HL-60 (cell line): ENCODE measurements around the gene JADE2.

Source experiments
- DNase-seq, 2 experiments: peaks; one replicate each; pipeline ENCODE4 v3.0.0-alpha.2; 2010 to 2020; ENCODE audit warnings: low read depth in 1 of 2, low spot score in 1 of 2
- H3K27ac ChIP-seq: fragments of 250-450 bp; sonication (Bioruptor Pico); replicated peaks from 2 replicates; pipeline ENCODE4 v1.5.1; 2020; ENCODE audit warnings: mild to moderate bottlenecking, moderate library complexity
- H3K27me3 ChIP-seq: fragments of 250-450 bp; sonication (Bioruptor Pico); 2 replicates; pipeline ENCODE4 v1.5.1; 2021; ENCODE audit warnings: mild to moderate bottlenecking, moderate library complexity; ENCODE audit not compliant: insufficient read depth, poor library complexity, severe bottlenecking
- H3K4me3 ChIP-seq: replicated peaks from 2 replicates; pipeline ENCODE4 v1.5.1; 2011; ENCODE audit warnings: mild to moderate bottlenecking, control low read depth, low read length; ENCODE audit not compliant: insufficient read depth
- CTCF ChIP-seq: IDR thresholded peaks from one replicate; pipeline ENCODE4 v1.5.1; 2011; ENCODE audit warnings: low read length, control low read depth, inconsistent platforms; ENCODE audit not compliant: insufficient read depth
- GABPA ChIP-seq: IDR thresholded peaks from 2 replicates; pipeline ENCODE4 v1.6.1; 2012; ENCODE audit warnings: low read depth
- POLR2AphosphoS5 ChIP-seq: IDR thresholded peaks from 2 replicates; pipeline ENCODE4 v1.6.1; 2012; ENCODE audit warnings: low read depth
- REST ChIP-seq: IDR thresholded peaks from 2 replicates; pipeline ENCODE4 v1.6.1; 2012; ENCODE audit warnings: low read depth; ENCODE audit not compliant: insufficient replicate concordance
- SPI1 ChIP-seq: IDR thresholded peaks from 2 replicates; pipeline ENCODE4 v1.6.1; 2012; ENCODE audit warnings: low read depth, mild to moderate bottlenecking, borderline replicate concordance

Gene JADE2

GRCh38 chr5:134609232-134609851 is 83.9 kb downstream of the JADE2 start:
- TF ChIP-seq SPI1: no peak
- TF ChIP-seq POLR2AphosphoS5: no peak
- TF ChIP-seq CTCF: no peak
- no peak for TF ChIP-seq GABPA
- no peak for TF ChIP-seq REST
- Histone ChIP-seq H3K4me3 (no peak overlapping the region), H3K27me3 (no peaks in the 10 kb centered on the region), H3K27ac (no peak overlapping the region)
- no peak for DNase-seq

- H3K27ac ChIP-seq: no peak overlapping the region
- H3K27me3 ChIP-seq: no peaks in the 10 kb centered on the region
- DNase-seq: no peak
- TF ChIP-seq SPI1 (no peak), GABPA (no peak), CTCF (no peak), REST (no peak), POLR2AphosphoS5 (no peak)
- no peak overlapping the region for H3K4me3 ChIP-seq
These were observed 85.3 kb downstream of the JADE2 start for GRCh38 chr5:134610725-134611124.

GRCh38 chr5:134611515-134611914 is 86.0 kb downstream of the JADE2 start:
- no peak overlapping the region for H3K4me3 ChIP-seq
- H3K27ac ChIP-seq: no peak overlapping the region
- no peak for DNase-seq
- no peak for TF ChIP-seq POLR2AphosphoS5
- TF ChIP-seq CTCF: no peak
- TF ChIP-seq REST: no peak
- TF ChIP-seq SPI1: no peak
- TF ChIP-seq GABPA: no peak
- H3K27me3 ChIP-seq: no peaks in the 10 kb centered on the region
